HG02623 (cell line): Measurements from ENCODE around the gene RAB44.

ENCODE experiments used
- ATAC-seq: cut with Tn5 transposase; IDR thresholded peaks from one replicate; pipeline ENCODE4 v1.9.1; 2021; ENCODE audit warnings: moderate library complexity; ENCODE audit not compliant: unreplicated experiment

The RAB44 gene

GRCh38 chr6:36745836-36746235, 48.2 kb downstream of the RAB44 start:
- ATAC-seq, result no peak

DNA sequence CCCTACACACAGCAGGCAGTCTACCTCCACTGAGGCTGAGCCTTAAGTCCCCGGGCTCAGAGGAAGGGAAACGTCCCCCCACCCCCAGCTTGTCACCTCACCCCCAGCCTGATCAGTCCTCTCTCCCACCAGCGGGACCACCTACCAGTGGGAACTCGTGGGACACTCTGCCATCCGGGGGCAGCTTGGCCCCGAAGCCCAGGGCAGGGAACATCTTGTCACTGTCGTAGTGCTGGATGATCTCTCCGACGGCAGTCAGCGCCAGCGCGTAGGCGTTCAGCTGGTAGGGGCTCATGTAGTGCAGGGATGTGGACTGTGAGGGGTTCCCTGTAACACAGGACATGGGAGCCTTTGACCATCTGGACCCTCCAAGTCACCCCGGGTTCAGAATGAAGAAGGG, 48.6 kb downstream of the RAB44 start:
- no peak for ATAC-seq

- ATAC-seq, result no peak
Observed at GRCh38 chr6:36749829-36750489, 52.3 kb downstream of the RAB44 start.

GRCh38 chr6:36751091-36751490, 53.5 kb downstream of the RAB44 start:
- ATAC-seq, result no peak

GRCh38 chr6:36751833-36752186, 54.2 kb downstream of the RAB44 start:
- no peak for ATAC-seq

DNA sequence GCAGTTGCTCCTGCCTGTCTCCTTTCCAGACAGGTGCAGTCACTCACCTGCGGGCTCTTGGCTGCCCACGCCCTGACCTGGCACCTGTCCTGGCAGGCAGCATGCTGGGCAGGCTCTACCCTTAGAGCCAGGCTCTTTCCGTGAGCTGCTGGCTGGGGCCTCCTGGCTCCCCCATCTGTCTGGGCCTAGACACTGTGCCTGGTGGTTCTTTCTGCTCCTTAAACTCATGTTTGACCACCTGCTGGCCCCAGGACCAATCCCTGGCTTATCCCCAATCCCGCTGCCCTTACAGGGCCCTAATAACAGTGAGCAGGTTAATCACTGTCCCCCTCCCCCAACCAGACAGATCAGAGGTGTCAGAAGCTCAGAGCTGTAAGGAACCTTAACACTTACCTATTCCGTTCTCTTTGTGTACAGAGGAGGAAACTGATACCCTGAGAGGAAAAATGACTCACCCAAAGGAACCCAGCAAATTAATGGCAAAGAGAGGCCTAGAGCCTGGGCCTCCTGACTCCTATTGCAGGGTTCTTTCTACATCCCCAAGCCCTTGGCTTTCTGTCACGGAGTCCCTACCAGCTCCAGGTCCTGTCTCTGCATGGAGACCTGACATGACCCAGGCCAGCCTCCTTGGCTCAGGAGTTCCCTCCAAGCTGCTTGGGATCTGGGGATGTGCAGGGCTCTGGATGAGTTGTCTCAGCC, 54.7 kb downstream of the RAB44 start:
- no peak for ATAC-seq

DNA sequence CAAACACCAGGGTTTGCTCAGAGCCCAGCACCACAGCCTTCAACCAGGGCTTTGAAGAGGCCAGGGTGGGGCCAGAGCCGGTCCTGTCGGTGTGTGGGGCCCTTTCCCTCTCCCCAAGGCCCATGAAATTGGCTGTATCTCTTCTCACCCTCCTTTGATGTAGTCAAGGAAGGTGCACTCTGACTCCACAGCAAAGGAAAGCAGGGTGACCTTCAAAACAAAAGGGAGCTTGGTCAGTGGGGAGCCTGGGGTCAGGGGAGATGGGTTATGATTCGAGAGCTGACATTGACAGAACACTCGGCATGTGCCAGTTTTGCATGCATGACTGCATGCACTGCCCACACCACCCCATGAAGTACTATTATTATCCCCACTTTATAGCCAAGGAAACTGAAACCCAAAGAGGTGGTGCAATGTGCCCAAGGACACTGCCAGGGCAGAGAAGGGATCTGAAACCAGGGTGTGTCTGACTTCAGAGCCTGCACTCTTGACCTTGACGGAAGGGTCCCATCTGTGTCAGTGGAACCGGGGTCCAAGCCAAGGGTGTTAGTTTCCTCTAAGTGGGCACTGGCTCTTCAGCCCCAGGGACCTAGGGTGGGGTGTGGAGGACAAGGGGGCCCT, 55.4 kb downstream of the RAB44 start:
- ATAC-seq, result peak; percentile 33

GRCh38 chr6:36753671-36754405, 56.2 kb downstream of the RAB44 start:
- ATAC-seq, result no peak

DNA sequence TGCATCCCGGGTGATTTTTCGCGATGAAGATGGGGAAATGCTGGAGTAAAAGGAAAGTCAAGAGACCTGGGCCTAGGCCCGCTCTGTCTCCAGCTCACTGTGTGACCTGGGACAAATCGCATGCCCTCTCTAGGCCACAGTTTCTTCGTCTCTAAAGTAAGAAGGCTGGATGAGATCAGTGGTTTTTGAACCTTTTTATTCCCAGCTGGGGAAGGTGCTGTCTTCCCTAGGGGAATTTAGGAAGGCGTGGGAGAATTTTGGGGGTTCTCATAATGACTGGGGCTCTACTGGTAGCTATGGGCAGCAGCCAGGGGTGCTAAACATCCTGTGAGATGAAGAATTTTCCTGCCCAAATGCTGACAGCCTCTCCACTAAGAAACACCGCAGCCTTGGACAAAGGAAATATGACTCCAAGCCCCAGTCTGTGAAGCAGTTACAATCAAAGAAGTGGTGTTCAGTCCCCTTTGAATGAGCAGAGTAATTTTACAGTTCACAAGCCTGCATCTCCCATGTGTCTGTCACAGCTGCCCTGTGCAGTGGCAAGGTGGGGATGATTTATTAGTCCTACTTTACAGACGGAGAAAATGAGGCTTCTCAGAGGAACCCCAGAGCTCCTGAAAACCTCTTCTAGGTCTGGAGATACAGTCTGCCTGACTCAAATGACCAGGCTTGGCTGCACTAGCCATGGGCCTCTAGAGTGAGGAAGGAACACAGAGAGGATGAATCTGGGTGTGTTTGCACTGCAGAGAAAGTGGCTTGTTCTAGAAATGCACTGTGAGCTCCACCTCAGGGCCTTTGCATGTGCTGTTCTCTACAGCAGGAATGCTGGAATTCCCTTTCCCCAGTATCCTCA, 57.2 kb downstream of the RAB44 start:
- no peak for ATAC-seq

DNA sequence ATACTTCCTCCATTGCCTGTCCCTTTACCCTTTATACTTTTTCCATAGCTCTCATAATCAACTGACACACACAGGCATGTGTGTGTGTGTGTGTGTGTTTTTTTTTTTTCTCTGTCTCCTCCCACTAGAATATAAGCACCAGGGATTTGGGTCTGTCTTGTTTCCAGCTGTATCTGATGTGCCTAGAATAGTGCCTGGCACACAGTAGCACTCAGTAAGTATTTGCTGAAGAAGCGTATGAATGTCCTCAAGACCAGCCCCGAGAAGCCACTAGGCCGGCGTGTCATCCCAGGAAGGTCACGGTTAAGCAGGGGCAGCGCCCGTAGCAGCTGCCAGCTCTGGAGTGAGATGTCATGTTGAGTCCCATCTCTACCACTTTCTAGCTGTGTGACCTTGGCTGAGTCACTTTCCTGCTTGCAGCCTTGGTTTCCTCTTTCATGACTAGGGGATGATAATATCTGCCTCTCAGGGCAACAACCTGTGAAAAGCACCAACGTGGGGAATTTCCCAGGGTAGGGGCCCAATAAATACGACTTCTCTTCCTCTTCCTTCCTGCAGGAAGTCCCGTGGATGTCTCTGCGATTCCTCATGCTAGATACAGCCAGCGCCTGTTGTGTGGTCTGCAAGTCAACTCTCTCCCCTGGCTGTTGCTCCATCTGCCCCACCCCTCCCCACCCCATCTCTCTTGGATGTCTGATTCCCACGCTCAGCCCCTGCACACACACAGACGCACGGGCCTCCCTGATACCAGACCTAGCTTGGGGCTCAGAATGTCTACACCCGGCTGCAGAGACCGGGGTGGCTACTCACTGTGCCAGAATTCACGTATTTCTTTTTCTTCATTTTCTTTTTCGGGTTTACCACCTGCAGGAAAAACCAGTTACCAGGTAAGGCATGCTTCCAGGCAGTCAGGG, 58.1 kb downstream of the RAB44 start:
- no peak for ATAC-seq

DNA sequence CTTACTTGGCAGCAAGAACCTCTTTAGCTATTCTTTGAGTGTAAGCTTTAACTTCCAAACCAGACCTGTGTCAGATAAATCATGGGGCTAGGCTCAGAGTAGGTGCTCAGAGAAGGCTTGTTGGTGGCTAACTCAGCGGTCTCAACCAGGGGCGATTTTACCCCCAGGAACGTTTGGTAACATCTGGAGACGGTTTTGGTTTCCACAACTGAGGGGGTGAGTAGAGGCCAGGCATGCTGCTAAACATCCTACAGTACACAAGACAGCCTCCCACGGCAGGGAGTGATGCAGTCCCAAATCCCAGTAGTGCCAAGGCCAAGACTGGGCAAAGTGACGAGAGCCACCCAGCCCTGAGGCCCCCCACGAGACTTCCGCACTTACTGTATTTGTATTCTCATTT, 59.2 kb downstream of the RAB44 start:
- no peak for ATAC-seq

- ATAC-seq, result no peak
Observed at GRCh38 chr6:36757206-36757605, 59.6 kb downstream of the RAB44 start.

DNA sequence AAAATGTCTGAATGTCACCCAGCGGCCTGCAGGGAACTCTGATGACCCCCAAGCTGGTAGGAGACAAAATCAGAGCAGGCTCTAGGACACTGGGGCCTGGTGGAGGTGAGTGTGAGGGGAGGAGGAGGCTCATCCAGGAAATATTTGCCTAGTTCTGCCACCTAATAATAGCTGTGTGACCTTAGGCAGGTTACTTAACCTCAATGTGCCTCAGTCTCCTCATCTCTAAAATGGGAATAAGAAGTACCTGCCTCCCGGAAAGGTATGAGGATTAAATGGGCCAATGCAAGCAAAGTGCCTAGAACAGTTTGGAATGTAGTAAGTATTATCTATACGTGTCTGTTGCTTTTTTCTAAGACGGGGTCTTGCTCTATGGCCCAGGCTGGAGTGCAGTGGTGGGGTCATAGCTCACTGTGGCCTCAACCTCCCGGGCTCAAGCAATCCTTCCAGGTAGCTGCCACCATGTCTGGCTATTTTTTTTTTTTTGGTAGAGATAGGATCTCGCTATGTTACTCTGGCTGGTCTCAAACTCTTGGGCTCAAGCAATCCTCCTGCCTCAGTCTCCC, 60.4 kb downstream of the RAB44 start:
- ATAC-seq, result no peak

DNA sequence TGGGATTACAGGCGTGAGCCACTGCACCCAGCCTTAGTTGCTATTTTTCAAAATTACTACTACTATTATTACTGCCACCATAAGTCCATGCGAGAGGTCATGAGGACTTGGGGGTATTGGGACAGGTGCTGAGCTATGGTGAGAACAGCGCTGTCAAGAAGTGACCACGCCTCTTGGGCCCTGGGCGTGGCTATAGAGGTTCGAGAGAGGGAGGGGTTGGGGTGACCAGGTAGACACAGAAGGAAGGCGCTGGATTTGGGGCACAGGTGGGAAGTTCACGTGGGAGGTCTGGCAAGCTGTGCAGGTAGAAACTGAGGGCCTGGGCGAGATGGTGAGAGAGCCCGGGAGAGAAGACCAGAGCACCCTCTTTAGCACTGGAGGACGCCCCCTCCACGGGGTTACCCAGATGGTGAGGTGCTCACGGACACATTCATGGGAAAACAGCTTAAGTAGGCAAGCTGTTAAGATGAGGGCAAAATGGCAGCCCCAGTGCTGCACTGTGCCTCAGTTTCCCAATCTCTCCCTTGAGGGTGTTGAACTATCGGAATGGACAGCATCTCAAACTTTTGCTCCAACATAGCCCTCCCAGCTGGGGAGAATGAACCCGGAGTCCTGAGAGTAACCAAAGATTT, 61.0 kb downstream of the RAB44 start:
- ATAC-seq, result no peak

GRCh38 chr6:36759148-36759759, 61.6 kb downstream of the RAB44 start:
- ATAC-seq, result no peak

DNA sequence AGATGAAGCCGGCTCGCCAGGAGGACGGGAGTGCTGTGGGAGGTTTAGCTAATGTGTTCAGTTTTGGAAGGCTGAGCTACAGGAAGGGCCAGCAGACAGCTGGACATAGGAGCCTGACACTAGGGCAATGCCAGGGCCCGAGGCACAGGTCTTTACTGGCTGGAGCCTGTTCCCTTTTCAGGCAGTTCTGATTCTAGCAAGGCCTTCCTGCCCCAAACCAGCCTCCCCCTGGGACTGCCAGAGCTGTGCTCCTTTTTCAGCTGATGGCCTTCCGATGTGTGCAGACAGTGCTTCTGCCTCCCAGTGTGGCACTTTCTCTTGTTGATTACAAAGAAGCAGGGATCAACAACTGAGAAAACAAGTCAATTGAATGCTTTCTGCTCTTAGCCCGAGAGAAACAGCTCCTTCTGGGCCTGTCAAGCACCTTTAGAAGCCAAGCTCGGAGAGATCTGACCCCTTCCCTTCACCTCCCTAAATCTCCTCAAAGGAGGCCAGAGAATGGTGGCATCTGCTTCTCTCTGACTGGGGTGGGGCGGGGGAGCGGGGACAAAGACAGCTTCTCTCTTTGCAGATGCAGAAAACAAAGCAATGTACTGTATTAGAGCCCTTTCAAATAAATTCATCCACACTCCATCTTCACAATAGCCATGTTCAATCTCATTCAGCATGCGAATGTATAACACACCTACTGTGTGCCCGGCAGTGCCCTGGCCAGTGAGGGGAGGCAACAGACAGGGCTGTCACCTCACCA, 63.2 kb downstream of the RAB44 start:
- no peak for ATAC-seq

GRCh38 chr6:36762123-36762522, 64.5 kb downstream of the RAB44 start:
- ATAC-seq, result no peak

DNA sequence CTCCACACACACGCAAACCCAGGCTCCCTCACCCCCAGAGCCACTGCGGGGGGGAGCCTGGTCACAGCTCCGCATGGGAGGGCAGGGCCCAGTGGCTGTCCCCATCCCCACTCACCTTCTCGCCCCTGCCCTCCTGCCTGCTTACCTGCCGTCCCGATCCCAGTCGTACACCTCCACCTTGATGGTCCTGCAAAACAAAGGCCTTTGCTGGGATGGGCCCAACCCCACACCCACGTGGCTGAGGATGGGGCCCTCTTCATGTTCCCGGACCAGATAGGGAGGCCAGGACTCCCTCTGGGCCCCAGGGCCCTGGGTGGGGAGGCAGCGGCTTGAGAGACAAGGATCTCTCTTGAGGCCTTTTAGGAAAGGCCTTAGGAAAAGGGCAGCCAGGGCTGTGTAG, 67.6 kb downstream of the RAB44 start:
- no peak for ATAC-seq
